ENCODE results near the gene MBNL2. TPM values are rescaled to one million over a fixed set of nuclear protein-coding genes. Genes with fewer than 3 reads are reported as not detected.
A peak's percentile ranks its signal among the peaks of the same experiment; 100 is the strongest.

The MBNL2 gene
- total and polyA plus RNA-seq, 2 of the 4 experiments (the other 2 are of a cell fraction): 26.9 to 103 TPM

- Histone ChIP-seq H3K4me1 (ENCODE audit: control insufficient read depth, insufficient read depth, low read length) (peaks cover 20% of the 10 kb centered on the region), H3K4ac (ENCODE audit: low read depth, low read length) (no peak overlapping the region), H3K79me1 (ENCODE audit: low read depth in 1 of 2, low read length in 2 of 2) (peaks cover 58 to 78% of the 10 kb centered on the region in 2 experiments), H2BK15ac (ENCODE audit: low read depth, low read length) (no peak overlapping the region), H4K91ac (ENCODE audit: insufficient read depth, low read depth, low read length) (no peak overlapping the region), H3K36me3 (ENCODE audit: control insufficient read depth, insufficient read depth, low read length) (peaks cover 2% of the 10 kb centered on the region; the same call in 1 of the 2 replicates), H4K20me1 (ENCODE audit: insufficient read depth, low read length) (peaks cover 43% of the 10 kb centered on the region), H4K5ac (ENCODE audit: low read depth, low read length) (no peak overlapping the region), H3K4me3 (ENCODE audit: insufficient read depth, low read depth, low read length) (no peak overlapping the region), H2BK120ac (ENCODE audit: low read depth, low read length) (no peak overlapping the region), H2BK5ac (ENCODE audit: low read depth, low read length, poor library complexity, severe bottlenecking) (no peak overlapping the region), H3K9ac (ENCODE audit: low read depth, low read length) (no peak overlapping the region), H4K8ac (ENCODE audit: low read depth in 2 of 2, low read length in 2 of 2) (no peak overlapping the region), H3K4me2 (ENCODE audit: low read depth, low read length) (no peak overlapping the region), H2AFZ (replicated peaks; ENCODE audit: low read length, poor library complexity) (no peak overlapping the region), H2BK20ac (ENCODE audit: low read depth, low read length) (no peak overlapping the region), H3K23ac (ENCODE audit: low read depth, low read length) (0 out of 2 replicates have a peak overlapping the region, but pooled peaks have one; percentile 57), H3K27me3 (ENCODE audit: control insufficient read depth, insufficient read depth, low read length) (no peaks in the 10 kb centered on the region), H3K9me3 (ENCODE audit: control insufficient read depth, insufficient read depth, low read length) (no peaks in the 10 kb centered on the region), H3K9me1 (ENCODE audit: insufficient read depth, low read length) (peaks cover 32% of the 10 kb centered on the region), H2AK9ac (replicated peaks; ENCODE audit: low read depth, low read length, poor library complexity) (no peak overlapping the region), H3K14ac (replicated peaks; ENCODE audit: low read depth, low read length) (no peak overlapping the region; the same call in 1 of the 2 replicates), H3K56ac (ENCODE audit: extremely low read depth, insufficient read depth, low read length) (no peak overlapping the region), H3K18ac (ENCODE audit: low read depth, low read length) (no peak overlapping the region), H2AK5ac (ENCODE audit: low read depth, low read length) (no peak overlapping the region), H3K27ac (ENCODE audit: insufficient read depth, low read length) (no peak overlapping the region)
- 67% methylated on average over 2 of the region's 2 CpGs; no CpG with 5 or more reads in 1 of the 2 experiments for WGBS, 2 experiments (ENCODE audit: extremely low coverage in 2 of 2, insufficient read length in 1 of 2)
- POLR2A ChIA-PET (ENCODE audit: unreplicated experiment): no interaction called here
- ATAC-seq (ENCODE audit: low read depth): no peak
- CTCF ChIA-PET: no interaction called here
- intact Hi-C loops (cut with micrococcal nuclease) (no loop called here), in situ Hi-C loops (cut with MboI; ENCODE audit: low sequenced_read_pairs) (no loop called here), dilution Hi-C loops (cut with HindIII; ENCODE audit: low sequenced_read_pairs, unreplicated experiment) (no loop called here)
- no peak for TF ChIP-seq FOS (IDR thresholded peaks at IDR 0.05; ENCODE audit: low read depth, low read length)
- no peak for TF ChIP-seq MXI1 (IDR thresholded peaks at IDR 0.05; ENCODE audit: borderline replicate concordance, low read depth, low read length)
- no peak for TF ChIP-seq RFX5 (IDR thresholded peaks at IDR 0.05; ENCODE audit: low read depth, low read length)
- TF ChIP-seq BHLHE40 (IDR thresholded peaks at IDR 0.05; ENCODE audit: low read depth, low read length): no peak
- no peak for TF ChIP-seq MAZ (IDR thresholded peaks at IDR 0.05; ENCODE audit: borderline replicate concordance, low read depth, low read length)
- no peak for TF ChIP-seq ELK1 (IDR thresholded peaks at IDR 0.05; ENCODE audit: borderline replicate concordance, low read depth, low read length)
- no peak for DNase-seq
- BruUV-seq (replicated peaks): no TSS peak
These were observed 94.3 kb downstream of the MBNL2 start for GRCh38 chr13:97316390-97316789.

Data from IMR-90 (cell line).